Ishikawa (cell line): Measurements from ENCODE around the gene NECTIN1.

Experiments used
- CEBPB ChIP-seq: IDR thresholded peaks from 2 replicates; pipeline ENCODE4 v1.6.1; 2012
- CREB1 ChIP-seq: IDR thresholded peaks from 2 replicates; pipeline ENCODE4 v1.6.1; 2012; ENCODE audit warnings: low read depth
- EGR1 ChIP-seq: IDR thresholded peaks from 2 replicates; pipeline ENCODE4 v1.6.1; 2012
- EP300 ChIP-seq: IDR thresholded peaks from 2 replicates; pipeline ENCODE4 v1.6.1; 2012; ENCODE audit warnings: borderline replicate concordance
- FOXM1 ChIP-seq: IDR thresholded peaks from 2 replicates; pipeline ENCODE4 v1.6.1; 2012; ENCODE audit warnings: low read depth, borderline replicate concordance
- MAX ChIP-seq: IDR thresholded peaks from 2 replicates; pipeline ENCODE4 v1.6.1; 2012
- NFIC ChIP-seq: IDR thresholded peaks from 2 replicates; pipeline ENCODE4 v1.6.1; 2012
- RAD21 ChIP-seq: IDR thresholded peaks from 2 replicates; pipeline ENCODE4 v1.6.1; 2012; ENCODE audit warnings: low read depth
- REST ChIP-seq: IDR thresholded peaks from 2 replicates; pipeline ENCODE4 v1.6.1; 2012; ENCODE audit warnings: low read depth, mild to moderate bottlenecking
- TAF1 ChIP-seq: IDR thresholded peaks from 2 replicates; pipeline ENCODE4 v1.6.1; 2012; ENCODE audit warnings: low read depth, mild to moderate bottlenecking
- TCF12 ChIP-seq: IDR thresholded peaks from 2 replicates; pipeline ENCODE4 v1.6.1; 2012; ENCODE audit warnings: low read depth
- TEAD4 ChIP-seq: IDR thresholded peaks from 2 replicates; pipeline ENCODE4 v1.6.1; 2012
- USF1 ChIP-seq: IDR thresholded peaks from 2 replicates; pipeline ENCODE4 v1.6.1; 2012
- YY1 ChIP-seq: IDR thresholded peaks from 2 replicates; pipeline ENCODE4 v1.6.1; 2012; ENCODE audit warnings: low read depth
- ZBTB7A ChIP-seq: IDR thresholded peaks from 2 replicates; pipeline ENCODE4 v1.6.1; 2012; ENCODE audit warnings: low read depth

The NECTIN1 gene

GRCh38 chr11:119709638-119710346, 19.2 kb downstream of the NECTIN1 start:
- TF ChIP-seq NFIC = no peak
- no peak for TF ChIP-seq YY1
- TF ChIP-seq CEBPB = no peak
- TF ChIP-seq RAD21 = no peak
- no peak for TF ChIP-seq USF1
- TF ChIP-seq EGR1 = no peak
- TF ChIP-seq REST = no peak

- TF ChIP-seq NFIC (no peak), CREB1 (no peak), EGR1 (no peak), RAD21 (no peak), YY1 (no peak), ZBTB7A (no peak), TCF12 (no peak), CEBPB (no peak), TEAD4 (no peak), EP300 (no peak), MAX (no peak), REST (no peak), TAF1 (no peak), USF1 (no peak), FOXM1 (no peak)
Observed at GRCh38 chr11:119709171-119709570, 19.8 kb downstream of the NECTIN1 start.

GRCh38 chr11:119708384-119708783, 20.6 kb downstream of the NECTIN1 start:
- TF ChIP-seq RAD21 (no peak), TAF1 (no peak), FOXM1 (no peak)

GRCh38 chr11:119706887-119707286, 22.1 kb downstream of the NECTIN1 start:
- TF ChIP-seq USF1 (no peak), TAF1 (no peak), NFIC (no peak), TCF12 (no peak), CEBPB (no peak), EGR1 (no peak), TEAD4 (no peak), REST (no peak), EP300 (no peak), RAD21 (no peak), YY1 (no peak), FOXM1 (no peak), MAX (no peak), ZBTB7A (no peak), CREB1 (no peak)
